CD4-positive, alpha-beta T cell treated with Interleukin-4 for 4 hours (primary cell): Measurements from ENCODE around the gene FAM234A.
"Not testable (repeated sequence)": the region's sequence is repeated elsewhere in the genome, so short reads cannot be mapped to it uniquely, and the experiment has no call there.

Experiments
- DNase-seq: peaks from one replicate; pipeline ENCODE4 v3.0.0-alpha.2; 2020

The FAM234A gene

GRCh38 chr16:266258-267164 lies 31.9 kb downstream of the FAM234A start:
- DNase-seq = no peak

GRCh38 chr16:267562-267961 lies 32.9 kb downstream of the FAM234A start:
- not testable (repeated sequence) for DNase-seq

- no peak for DNase-seq
Measured at GRCh38 chr16:268141-269053, 33.8 kb downstream of the FAM234A start.

GRCh38 chr16:269061-269796 lies 34.6 kb downstream of the FAM234A start:
- no peak for DNase-seq

- no peak for DNase-seq
Measured at GRCh38 chr16:270381-271255, 36.0 kb downstream of the FAM234A start.

- DNase-seq = no peak
Measured at GRCh38 chr16:272633-273546, 38.3 kb downstream of the FAM234A start.

- no peak for DNase-seq
Measured at GRCh38 chr16:273547-274421, 39.2 kb downstream of the FAM234A start.

- no peak for DNase-seq
Measured at GRCh38 chr16:275041-275641, 40.5 kb downstream of the FAM234A start.

- no peak for DNase-seq
Measured at GRCh38 chr16:275786-276232, 41.2 kb downstream of the FAM234A start, which contains the start of gene RGS11. Gene RGS11 (minus strand): TSS chr16:275944. CDS start chr16:275911, 33 bp downstream.

GRCh38 chr16:276426-277077 lies 41.9 kb downstream of the FAM234A start:
- no peak for DNase-seq

- peak; percentile 36 for DNase-seq
Measured at GRCh38 chr16:278863-279366, 44.3 kb downstream of the FAM234A start.

GRCh38 chr16:279531-279930 lies 44.9 kb downstream of the FAM234A start:
- DNase-seq = no peak

GRCh38 chr16:280005-280460 lies 45.4 kb downstream of the FAM234A start:
- no peak for DNase-seq

- no peak for DNase-seq
Measured at GRCh38 chr16:280552-280951, 45.9 kb downstream of the FAM234A start, which contains the start of gene ARHGDIG. Gene ARHGDIG (plus strand): TSS chr16:280591. CDS start chr16:280681, 90 bp downstream.

- no peak for DNase-seq
Measured at GRCh38 chr16:280991-281659, 46.5 kb downstream of the FAM234A start.

- DNase-seq = no peak
Measured at GRCh38 chr16:281660-282255, 47.1 kb downstream of the FAM234A start.

- no peak for DNase-seq
Measured at GRCh38 chr16:282491-282890, 47.9 kb downstream of the FAM234A start.
